ENCODE data around the gene GRM7.

GRM7 gene

DNA sequence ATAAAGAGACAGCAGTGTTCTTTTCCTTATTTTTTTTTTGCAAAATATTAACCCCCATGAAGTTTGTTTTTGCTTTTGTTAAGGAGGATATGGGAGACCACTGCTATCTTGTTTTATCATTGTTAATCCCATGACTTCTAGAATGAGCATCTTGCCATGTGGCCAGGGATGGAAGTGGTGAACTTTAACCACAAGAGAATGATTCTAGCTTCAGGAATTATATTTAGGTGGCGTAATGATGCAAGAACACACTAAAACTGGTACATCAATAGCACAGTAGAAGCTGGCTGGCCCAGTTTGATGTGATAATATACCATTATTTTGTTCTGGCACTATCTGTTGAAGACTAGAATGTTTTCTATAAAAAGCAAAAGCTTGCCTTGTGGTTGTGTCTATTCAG lies 720.9 kb downstream of the GRM7 start:
- DNase-seq (ENCODE audit: low spot score): no peak

DNA sequence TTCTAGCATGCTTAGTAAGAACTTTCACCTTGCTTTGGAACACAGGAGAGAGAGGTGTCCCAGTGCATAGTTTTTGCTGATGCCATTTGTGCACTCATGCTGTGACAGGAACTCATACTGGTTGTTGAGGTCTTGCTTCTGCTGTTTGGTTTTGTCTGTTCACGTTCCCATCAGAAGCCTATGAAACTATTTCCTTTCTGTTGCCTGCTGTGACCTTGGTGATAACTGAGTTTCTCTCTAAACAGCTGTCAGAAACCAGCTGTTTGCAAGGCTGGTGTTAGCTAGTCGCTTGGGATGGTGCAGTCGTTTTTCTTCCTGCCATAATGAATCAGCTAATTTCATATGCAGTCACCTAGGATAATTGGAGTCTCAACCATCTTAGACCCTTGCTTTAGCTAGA lies 724.1 kb downstream of the GRM7 start:
- DNase-seq (ENCODE audit: low spot score): no peak

DNA sequence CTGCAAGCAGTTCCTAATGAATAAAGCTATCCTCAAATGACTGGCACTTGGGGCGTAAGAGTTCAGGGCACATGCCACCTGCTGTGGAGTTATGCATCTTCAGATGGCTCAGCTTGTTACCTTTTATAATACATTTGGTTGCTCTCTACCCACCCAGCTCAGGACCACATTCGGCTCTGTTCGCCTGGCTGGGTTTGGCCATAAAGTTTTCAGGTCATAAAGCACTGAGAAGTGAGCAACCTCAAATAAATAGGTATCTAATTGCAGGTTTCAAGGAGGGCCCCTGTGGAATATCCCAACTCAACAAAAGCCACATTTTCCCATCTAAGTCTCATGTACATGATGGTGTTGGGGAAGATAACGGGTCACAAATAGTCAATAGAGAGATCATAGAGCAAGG lies 727.3 kb downstream of the GRM7 start:
- no peak for DNase-seq (ENCODE audit: low spot score)

DNA sequence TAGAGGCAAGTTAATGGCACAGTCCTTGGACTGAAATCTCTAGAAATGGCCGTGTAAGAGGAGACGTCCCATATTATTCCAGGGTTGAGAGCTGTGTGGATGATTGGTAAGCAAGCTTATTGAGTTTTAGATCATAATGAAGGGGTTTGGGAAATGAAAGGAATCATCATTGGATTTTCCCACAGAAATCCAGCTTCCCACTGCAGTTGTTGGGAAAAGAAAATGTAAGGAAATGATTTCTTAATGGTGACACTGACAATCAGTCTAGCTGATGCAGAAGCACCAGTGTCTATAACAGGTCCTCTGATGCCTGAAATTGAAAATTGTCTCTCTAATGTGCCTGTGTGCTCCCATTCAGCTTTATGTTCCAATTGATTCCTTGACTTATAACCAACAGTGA lies 728.6 kb downstream of the GRM7 start:
- no peak for DNase-seq (ENCODE audit: low spot score)

DNA sequence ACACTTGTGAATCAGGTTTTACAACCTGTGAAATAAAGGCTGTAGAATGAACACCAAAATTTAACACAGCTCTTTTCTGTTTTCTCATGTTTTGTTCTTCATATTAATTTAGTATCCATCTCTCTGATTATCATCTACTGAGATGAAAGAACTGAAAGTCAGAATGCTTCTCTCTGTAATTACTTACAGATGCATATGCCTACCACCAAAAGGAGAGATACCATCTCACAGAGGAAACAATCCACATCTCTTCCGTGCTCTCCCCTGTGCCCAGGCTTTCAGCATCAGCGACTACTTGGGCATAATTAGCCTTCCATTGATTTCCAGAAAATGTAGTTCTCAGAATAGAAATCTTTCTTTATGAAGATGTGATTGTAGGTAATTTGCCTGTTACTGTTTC lies 741.4 kb downstream of the GRM7 start:
- DNase-seq (ENCODE audit: low spot score): no peak

DNA sequence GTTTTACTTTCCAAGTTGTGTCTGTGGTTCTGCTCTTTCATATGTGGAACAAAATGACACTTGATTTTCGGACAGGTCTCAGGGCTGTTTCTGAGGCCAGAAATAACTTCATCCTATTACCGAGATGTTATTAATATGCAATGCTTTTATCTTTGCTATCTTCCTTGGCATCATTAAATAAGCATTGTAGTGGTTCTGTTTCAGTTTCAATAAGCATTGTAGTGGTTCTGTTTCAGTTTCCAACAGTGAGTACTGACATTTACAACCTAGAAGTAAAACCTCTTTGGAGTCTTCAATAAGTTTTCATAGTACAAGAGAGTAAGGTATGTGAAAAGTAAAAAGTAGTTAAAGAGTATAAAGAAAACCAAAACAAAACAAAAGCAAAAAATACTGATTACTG lies 746.2 kb downstream of the GRM7 start:
- DNase-seq (ENCODE audit: low spot score): no peak

DNA sequence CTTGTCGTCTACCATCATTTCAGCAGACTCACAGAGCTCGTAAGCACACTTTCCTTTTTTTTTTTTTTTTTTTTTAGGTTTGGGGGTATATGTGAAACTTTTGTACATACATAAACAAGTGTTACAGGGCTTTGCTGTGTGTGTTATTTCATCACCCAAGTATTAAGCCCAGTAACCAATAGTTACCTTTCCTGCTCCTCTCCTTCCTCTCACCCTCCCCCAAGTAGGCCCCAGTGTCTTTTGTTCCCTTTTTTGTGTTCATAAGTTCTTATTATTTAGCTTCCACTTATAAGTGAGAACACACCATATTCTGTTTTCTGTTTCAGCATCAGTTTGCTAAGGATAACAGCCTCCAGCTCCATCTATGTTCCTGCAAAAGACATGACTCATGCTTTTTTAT lies 746.8 kb downstream of the GRM7 start:
- DNase-seq (ENCODE audit: low spot score): no peak

DNA sequence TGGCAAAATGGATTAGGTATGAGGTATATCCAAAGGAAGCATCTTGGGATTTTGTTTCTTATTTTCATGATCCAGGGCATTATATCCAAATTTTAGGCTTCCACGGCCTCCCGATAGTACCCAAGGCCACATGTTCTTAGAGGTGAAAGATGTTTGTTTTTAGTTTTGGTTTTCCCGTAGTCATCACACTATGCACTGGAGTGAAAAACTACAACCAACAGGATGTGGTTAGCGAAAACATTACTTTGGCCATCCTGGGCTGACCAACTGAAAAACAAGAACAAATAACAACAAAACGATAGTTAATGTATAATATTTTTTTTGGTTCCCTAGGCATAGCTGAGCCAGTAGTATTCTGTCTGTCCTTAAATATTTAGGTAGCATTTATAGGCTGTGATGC lies 749.7 kb downstream of the GRM7 start:
- DNase-seq (ENCODE audit: low spot score): no peak

DNA sequence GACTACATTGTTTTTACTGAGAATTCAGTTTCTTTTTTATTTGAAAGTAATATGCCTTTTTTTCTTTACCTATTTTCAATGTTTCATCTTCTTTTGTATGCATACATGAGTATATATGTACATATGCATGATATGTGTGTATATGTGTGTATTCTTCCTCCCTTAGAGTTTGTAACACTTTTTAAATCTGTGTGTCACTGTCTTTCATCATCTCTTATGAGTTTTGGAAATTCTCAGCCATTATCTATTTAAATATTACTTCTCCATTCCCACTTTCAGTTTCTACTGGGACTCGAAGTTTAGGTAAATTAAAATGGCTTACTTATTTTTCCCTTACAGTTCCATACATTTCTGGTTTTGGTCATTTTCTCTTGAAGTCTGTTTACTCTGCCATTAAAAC lies 754.1 kb downstream of the GRM7 start:
- no peak for DNase-seq (ENCODE audit: low spot score)

DNA sequence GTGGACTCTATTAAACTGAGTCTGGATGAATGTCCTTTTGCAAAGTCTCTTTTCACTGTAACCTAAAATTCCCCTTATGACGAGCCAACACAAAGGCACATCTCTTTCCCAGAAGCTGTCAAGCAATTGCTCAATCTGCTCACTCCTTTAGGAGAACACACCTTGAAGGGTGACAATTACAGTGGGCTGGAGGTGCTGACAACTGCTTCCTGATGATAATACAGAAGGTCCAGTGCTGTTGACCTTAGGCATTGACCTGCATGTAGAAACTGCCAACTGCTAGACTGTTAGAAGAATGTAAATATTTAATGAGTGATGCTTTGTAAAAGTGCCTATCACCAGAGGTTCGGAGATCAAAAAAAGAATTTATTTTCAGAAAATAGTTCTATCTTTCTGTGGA lies 757.7 kb downstream of the GRM7 start:
- DNase-seq (ENCODE audit: low spot score): no peak

DNA sequence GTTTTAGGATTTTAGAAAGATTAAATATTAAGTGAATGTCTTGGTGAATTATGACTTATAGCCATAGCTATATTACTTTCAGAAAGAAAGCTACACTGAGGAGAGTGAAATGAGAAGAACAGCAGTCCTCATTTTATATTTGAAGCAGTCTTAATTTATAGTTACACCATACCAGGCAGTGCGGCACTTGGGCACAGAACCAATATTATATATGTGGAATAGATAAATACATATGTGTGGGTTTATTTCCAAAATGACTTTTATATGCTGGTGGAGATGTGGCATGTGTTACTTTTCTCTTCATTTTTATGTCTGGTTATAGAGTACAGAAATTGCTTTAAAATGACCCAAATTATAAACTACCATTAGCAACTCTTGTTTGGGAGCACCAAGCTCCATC lies 759.5 kb downstream of the GRM7 start:
- no peak for DNase-seq (ENCODE audit: low spot score)

DNA sequence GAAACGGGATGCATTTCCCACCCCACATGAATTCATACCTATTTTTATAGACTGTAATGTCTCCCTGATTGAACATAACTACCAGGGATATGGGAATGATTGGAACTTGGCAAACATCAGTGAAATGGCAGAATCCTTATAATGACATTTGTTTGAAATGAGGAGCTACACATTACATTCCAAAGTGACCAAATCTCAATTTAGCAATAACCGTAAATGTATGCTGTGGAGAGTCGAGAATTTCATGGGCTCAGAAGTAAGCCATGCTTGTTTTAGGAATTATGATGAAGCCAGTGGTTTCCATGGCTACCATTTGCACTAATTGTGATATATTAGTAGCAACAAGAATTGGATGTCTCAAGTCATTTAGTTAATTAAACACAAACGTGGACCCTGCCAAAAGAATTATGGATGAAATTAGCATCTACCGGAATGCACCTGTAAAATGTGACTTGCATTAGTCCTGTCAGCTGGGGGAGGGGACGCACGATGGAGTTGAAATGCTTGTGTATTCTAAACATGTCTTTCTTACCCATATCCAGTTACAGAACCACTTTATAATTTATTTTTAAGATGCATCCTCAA lies 760.2 kb downstream of the GRM7 start:
- DNase-seq (ENCODE audit: low spot score): no peak

DNA sequence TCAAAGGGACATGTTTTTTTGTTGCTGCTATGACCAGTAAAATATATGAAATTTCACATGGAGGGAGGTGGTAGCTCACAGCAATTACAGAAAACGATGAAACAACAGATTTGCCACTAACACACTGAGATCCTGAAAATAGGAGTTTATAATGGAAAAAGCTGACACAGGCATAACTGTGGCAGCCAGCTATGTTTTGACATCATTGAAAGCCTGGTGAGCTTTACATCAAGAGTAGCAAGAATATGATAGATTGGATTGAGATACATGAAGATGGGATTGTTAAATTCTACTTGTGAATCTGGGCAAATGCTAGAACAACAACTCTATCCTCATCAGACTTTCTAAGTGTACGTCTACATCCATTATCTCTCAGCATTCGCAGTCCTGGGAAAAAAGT lies 760.7 kb downstream of the GRM7 start:
- DNase-seq (ENCODE audit: low spot score): no peak

DNA sequence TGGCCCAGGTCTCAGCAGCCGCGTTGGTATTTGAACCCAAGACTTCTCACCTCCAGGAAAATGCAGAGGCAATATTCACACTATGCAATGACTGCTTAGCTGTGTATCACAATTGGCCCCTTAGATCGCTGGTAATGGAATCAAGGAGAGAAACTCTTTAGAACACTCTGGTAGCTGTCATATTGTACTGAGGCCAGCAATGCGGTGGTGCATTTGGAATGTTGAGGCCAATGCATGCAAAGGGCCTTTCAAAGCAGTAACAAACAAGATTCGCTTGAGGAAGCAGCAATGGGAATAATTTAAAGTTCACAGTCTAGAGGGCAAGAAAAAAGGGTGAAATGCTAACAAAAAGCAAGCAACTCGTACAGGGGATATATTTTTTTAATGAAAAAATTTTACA lies 764.1 kb downstream of the GRM7 start:
- no peak for DNase-seq (ENCODE audit: low spot score)

DNA sequence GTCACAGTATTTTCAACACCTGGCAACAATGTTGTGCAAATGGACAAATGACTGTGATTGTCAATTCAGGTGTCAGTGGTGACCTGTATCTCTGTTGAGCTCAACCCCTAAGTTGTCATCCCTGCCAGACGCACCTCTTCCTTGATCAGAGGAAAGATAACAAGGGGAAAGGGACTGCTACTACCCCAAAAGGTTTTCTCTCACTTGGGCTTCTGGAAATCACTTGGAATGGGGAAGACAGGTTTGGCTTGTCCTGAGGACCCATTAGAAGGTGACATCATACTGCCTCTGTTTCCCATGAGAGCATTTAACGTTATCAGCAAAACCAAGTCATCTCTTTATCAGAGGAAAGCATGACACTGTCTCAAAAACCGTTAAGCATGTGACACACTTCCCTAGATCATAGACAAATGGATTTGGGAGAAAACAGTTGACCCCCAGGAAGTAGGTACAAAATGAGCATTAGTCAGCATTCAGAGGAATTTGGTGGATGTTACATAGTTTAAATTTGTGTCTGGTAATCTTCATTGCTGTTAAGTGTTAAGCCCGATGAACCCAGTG lies 769.5 kb downstream of the GRM7 start:
- no peak for DNase-seq (ENCODE audit: low spot score)

DNA sequence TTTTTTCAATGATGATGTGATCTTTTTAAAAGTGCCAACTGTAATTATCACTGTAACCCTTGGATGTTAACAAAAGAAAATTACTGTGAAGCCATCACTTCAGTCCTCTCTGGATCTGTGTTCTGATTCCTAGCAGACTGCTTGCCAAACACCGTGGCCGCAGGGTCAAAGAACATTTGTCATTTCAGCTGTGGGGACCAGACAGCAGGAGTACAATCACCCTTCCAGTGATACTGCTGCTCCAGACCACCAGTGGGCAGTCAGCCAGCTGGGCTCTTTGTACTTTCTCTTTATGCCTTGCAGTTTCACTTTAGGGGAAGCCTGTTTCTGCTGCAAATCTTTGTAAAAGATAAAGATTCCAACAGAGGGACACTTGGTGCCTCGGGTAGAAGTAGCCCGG lies 770.0 kb downstream of the GRM7 start:
- DNase-seq (ENCODE audit: low spot score): no peak

DNA sequence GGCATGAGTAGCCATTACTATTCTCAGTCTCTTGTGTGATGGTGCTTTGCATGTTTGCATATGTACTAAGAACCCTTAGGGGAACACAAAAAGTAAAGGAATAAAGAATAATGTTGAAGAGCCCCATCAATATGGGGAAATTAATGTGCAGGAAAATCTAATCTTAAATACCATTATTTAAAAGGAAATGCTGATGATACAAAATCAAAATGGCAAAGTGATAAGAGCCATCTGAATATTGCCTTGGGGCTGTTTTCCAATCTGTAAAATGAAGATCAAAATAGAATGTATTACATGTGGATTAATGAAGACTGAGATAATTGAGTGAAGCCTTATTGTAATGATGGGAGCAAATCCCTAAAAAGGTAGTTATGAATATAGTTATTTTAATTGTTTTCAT lies 771.4 kb downstream of the GRM7 start:
- no peak for DNase-seq (ENCODE audit: low spot score)

DNA sequence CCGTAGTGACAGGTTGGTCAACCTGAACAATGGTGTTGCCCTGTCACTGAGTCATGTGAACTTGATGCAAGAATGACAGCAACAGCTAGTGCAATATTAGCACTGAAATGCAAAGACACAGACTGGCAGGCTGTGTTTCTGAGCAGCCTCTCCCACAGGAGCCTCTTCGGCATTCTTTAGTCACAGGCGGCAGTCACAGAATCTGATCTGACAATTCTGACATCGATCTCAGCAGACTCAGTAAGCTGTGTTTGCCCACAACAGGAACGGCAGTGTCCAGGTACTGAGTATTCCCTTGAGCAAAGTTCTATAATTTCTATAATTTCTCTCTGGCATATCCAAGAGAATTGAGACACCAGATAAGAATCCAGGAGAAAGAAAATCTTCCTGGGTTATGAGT lies 776.8 kb downstream of the GRM7 start:
- no peak for DNase-seq (ENCODE audit: low spot score)

DNA sequence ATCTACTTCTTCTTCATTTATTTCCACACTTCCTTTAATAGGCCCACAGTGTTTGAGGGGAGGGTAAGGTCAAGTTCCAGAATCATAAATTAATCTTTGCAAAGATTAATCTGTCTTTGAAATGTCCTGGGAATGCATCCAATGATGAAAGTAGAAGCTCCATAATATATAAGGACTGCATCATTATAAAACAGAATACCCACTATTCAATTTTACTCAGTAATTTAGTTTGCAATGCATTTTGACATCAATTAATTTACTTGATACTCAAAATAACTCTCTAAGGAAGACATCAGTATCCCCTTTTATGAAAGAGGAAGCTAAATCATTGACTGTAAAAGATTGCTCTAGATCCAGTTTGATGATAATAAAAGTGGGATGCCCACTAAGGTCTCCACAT lies 777.2 kb downstream of the GRM7 start:
- DNase-seq (ENCODE audit: low spot score): no peak

DNA sequence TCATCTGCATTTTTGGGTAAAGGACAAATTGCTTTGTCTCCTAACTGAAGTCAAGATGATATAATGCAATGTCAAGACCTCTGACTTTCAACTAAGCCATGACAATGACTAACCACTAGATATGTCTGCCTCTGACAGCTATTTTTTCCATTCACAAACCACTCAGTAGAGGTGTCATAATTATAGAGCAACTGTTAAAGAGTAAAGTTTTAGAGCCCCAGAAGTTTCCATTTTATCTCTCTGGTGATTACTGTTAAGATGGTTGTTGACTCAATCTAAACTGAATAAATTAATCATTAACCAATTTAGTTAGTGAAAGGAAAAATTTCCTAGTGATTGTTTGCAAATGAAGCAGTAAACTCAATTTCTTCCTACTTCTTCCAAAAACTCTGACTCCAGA lies 779.9 kb downstream of the GRM7 start:
- DNase-seq (ENCODE audit: low spot score): no peak

DNA sequence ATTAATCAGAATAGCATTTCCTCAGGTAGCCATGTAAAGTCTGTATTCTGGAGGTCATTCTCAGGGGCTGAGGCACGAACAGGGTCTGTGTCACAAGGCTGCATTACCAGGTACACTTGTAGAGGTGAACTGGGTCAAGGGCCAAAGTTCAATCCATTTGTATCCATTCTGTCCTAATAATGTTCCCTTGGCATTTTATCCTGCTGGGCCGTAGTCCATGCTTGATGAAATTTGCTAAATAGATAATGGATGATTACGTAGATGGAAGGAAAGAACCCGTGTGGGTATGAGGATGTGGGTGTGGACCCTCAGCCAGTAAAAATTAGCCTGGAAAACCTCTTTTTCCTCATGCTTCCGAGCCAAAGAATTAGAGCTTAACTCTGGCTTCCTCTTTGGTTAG lies 785.9 kb downstream of the GRM7 start:
- DNase-seq (ENCODE audit: low spot score): no peak

DNA sequence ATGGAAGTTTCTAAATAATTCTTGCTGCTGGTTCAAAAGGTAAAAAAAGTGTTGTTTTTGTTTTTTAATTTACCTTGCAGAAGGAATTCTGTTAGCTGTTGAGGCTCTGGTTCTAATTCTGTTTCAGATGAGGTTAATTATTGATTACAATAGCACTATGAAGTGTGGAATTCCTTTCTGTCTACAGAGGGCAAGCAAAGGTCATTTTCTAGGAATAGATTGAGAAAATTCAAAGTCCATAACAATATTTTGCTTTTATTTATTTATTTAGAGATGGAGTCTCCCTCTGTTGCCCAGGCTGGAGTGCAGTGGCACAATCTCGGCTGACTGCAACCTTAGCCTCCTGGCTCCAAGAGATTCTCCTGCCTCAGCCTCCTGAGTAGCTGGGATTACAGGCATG lies 789.6 kb downstream of the GRM7 start:
- no peak for DNase-seq (ENCODE audit: low spot score)

DNA sequence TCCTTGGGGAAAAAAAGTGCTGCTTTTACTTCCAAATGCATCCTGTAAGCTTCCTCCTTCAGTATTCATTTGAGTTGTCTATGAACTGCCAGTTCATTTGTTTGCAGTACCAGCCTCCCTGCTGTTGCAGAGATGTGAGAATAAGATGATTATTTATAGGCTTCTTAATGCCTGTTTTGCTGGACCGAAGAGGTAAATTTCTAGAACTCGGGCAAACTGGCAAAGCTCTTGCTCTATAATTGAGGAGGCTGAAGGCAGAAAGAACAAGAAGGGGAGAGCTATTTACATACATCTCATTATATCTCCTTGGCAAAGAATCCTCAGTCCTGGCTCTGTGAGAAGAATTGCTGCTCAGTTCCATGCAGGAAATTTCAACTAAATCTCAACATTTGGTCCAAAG lies 790.4 kb downstream of the GRM7 start:
- DNase-seq (ENCODE audit: low spot score): no peak

DNA sequence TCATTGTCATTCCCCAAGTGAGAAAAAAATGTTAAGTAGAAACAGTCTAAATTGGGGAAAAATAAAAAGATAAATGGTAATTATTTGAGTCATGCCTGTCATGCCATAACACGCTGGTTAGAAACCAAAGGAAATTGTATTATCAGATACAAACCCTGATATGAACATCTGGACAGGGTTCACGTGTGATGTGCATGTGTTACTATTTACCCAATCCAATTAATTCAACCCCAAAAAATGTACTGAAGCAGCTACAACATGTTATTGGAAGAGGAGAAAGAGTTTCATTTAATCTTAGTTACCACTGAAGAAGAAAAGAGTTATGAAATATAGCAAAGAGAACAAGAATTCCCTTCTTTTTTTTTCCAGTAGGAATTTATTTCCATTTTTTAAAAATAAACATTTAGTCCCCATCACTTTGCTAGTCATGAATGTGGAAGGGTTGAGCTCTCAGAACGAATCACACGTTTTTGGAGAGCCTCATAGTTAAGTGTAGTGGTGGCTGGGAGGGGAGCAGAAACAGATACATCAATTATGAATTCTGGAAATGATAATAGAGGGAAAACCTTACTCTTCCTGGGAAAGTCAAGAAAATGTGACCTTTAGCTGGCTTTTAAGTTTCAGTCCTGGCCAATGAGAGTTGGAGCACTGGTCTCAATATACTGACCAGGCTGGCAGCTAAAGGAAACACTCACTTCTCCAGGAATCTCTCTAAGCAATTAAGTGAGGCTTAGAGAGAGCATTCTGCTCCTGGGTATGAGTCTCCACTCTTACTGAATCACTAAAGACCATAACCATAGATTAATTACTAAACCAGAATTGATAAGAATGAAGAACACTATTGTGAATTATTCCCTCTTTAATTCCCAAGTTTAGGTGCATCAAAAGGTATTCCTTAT lies 796.5 kb downstream of the GRM7 start:
- no peak for DNase-seq (ENCODE audit: low spot score)

Data from RKO (cell line).